ENCODE results near the gene CCDC116.
"Not testable (repeated sequence)": the region's sequence is repeated elsewhere in the genome, so short reads cannot be mapped to it uniquely, and the experiment has no call there.

Gene CCDC116

GRCh38 chr22:21632237-21632895 is at the start of gene CCDC116:
Gene CCDC116, plus strand, starts transcription at chr22:21632760. Its CDS starts 422 bp downstream, at chr22:21633182.
- DNase-seq = peak; percentile 83

- no peak for DNase-seq
Observed at GRCh38 chr22:21582801-21583740, 49.5 kb upstream of the CCDC116 start.

- no peak for DNase-seq
Observed at GRCh38 chr22:21585389-21585788, 47.2 kb upstream of the CCDC116 start.

DNA sequence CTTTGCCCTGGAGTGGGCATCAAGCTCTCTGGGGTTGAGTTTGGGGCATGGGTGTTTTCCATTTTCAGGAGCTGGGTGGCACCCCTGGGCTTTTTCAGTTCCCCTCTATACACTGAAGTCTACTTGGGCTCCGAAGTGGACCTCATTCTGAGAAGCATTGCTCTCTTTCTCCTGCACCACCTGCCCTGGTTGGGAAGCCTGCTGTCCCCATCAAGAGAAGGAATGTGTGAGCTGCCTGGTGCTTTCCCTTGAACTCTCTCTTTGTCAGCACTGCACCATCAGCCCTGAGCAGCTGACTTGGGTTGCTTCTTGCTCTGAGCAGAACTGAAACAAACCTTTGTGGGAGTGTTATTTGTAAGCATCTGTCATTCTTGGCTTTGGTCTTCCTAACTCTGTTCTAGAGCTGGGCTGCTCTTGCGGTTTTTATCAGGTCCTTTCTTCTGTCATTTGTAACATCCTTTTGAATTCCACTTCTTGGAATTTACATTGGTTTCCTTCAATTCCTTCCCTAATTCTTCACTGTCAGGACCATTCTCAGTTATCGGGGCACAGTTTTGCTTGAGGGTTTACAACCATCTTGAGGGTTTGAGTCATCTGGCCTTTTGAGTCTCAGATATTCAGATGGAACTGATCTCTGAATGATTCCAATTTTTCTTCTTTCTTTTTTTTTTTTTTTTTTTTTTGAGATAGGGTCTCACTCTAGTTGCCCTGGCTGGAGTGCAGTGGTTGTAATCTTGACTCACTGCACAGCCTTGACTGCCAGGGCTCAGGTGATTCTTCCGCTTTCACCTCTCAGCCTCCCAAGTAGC is 44.6 kb upstream of the CCDC116 start:
- peak; percentile 66 for DNase-seq

DNA sequence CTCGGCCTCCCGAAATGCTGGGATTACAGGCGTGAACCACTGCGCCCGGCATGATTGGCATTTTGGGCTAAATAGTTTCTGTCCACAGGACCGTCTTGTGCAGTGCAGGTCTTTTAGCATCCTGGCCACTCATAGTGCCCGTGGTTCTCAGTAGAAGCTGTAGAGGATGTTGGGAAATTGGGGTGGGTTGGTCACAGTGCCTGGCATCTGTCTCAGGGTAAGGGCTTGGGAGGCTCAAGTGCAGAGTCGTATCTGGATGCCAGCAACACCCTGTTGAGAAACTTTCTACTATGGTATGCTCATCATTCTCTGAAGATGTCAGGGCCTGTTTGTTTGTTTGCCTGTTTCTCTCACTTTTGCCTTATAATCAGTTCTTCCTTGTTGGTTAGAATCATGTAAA is 43.2 kb upstream of the CCDC116 start:
- DNase-seq = no peak

- no peak for DNase-seq
Observed at GRCh38 chr22:21590809-21591641, 41.5 kb upstream of the CCDC116 start.

GRCh38 chr22:21591695-21592094 is 40.9 kb upstream of the CCDC116 start:
- no peak for DNase-seq

DNA sequence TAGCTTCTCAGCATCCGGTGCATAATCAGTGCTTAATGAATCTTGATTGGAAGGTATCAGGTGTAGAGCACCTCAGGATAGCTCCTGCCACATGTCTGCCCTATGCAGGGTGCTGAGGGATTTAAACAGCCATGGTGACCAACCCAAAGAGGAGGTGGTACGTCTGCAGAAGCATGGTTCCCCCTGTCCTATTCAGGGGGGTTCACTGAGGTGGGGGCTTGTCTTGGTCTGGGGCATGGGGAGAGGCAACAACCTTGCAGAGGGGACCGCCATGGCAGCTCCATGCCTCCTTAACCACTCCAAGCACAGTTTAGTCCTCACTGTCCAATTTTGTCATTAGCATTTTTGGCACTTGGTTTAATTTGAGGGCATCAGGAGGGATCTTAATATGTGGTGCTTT is 40.1 kb upstream of the CCDC116 start:
- DNase-seq = no peak

DNA sequence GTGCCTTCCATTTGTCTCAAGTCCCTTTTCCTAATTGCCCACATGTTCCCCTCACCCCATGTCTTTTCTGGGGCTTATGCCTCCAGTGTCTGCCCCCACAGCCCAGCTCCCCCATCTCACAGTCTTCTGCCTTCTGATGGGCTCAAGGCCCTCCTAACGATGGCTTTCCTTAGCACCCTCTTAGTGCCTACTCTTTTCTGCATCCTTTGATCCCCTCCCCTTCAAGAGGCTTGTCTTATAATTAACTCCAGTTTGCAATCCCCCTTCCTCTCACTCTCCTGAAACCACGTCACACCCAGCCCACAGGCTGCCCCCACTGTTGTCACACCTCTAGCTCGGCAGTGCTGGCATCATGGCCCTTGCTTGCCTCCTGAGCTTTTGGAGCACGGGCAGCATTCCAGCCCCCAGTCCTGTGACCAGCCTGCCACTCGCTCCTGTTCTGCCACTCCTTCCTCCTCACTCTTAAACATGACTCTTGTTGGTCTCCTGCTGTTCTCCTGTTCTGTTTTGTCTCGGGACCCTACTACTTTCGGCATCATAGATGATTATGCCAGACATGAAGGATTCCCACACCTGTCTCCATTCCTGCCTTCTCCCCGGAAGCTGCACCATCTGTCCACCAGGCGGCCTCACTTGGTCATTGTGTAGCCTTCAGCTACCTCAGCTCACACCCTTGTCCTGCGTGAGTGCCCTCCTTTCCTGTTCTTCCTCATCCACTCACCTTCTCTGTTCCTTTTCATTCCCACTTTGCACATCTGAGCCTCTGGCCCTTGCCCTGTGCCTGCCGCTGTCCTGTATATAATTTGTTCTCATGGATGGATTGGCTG is 38.9 kb upstream of the CCDC116 start:
- DNase-seq = no peak

- DNase-seq = no peak
Observed at GRCh38 chr22:21594865-21595452, 37.6 kb upstream of the CCDC116 start.

DNA sequence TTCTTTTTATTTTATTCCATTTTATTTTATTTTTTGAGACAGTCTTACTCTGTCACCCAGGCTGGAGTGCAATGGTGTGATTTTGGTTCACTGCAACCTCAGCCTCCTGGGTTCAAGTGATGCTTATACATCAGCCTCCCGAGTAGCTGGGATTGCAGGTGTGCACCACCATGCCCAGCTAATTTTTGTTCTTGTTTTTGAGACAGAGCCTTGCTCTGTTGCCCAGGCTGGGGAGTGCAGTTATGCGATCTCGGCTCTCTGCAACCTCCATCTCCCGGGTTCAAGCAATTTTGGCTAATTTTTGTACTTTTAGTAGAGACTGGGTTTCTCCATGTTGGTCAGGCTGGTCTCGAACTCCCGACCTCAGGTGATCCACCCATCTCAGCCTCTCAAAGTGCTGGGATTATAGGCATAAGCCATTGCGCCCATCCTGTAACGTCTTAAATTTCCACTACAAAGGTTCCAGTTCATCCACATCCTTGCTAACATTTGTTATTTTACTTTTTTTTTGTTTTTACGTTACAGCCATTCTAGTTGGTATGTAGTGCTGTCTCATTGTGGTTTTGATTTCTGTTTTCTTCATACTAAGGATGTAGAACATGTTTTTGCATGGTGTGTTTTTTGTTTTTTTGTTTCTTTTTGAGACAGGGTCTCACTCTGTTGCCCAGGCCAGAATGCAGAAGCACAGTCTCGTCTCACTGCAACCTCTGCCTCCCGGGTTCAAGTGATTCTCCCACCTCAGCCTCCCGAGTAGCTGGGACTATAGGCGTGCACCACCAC is 36.0 kb upstream of the CCDC116 start:
- DNase-seq = not testable (repeated sequence)

- no peak for DNase-seq
Observed at GRCh38 chr22:21598302-21598701, 34.3 kb upstream of the CCDC116 start.

GRCh38 chr22:21599053-21599893 is 33.3 kb upstream of the CCDC116 start:
- DNase-seq = no peak

DNA sequence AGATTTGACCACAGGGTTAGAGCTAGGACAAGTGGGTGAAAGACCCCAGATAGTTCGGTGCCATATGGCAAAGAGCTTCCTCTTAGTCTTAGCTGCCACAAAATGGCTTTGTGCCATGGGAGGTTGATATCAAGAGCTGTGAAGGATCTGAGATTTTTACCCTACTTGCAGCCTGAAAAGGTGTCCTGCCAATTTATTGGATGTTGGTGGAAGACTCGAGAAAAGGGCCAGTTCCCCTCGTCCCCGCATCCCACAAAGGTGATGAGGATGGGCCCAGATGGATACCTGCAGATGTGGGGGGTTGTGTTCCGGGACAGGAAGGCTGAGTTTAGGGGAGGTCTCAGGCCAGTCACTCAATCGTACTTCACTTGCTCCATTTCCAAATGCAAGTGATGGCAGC is 30.0 kb upstream of the CCDC116 start:
- DNase-seq = no peak

DNA sequence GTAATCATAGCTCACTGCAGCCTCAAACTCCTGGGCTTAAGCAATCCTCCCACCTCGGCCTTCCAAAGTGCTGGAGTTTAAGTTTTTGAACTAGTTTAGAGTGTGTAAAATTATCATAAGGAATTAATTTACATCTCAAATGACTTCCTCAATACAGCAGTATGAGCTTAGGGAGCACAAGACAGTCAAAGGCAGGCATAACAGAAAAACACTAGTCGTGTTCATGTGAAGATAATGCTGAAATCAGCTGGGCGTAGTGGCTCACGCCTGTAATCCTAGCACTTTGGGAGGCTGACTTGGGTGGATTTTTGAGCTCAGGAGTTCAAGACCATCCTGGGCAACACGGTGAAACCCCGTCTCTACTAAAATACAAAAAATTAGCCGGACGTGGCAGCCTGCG is 28.6 kb upstream of the CCDC116 start:
- no peak for DNase-seq

GRCh38 chr22:21605887-21606564 is 26.5 kb upstream of the CCDC116 start:
- DNase-seq = no peak

DNA sequence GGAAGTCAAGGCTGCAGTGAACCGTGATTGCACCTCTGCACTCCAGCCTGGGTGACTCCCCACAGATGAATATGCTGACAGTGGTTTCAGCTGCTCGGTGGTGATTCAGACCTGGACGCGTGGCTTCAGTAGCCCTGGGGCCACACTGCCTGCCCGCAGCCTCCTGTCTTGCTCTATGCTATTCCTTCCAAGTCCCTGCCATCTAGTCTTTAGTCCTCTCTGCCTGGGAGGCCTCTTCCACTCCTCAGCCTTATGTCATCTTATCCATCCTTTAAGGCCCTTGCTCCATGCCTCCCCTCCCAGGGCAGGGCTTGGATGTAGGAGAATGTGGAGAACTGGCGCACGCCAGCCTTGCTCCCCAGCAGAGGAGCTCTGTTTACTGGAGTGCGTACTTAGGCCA is 25.8 kb upstream of the CCDC116 start:
- DNase-seq = no peak

DNA sequence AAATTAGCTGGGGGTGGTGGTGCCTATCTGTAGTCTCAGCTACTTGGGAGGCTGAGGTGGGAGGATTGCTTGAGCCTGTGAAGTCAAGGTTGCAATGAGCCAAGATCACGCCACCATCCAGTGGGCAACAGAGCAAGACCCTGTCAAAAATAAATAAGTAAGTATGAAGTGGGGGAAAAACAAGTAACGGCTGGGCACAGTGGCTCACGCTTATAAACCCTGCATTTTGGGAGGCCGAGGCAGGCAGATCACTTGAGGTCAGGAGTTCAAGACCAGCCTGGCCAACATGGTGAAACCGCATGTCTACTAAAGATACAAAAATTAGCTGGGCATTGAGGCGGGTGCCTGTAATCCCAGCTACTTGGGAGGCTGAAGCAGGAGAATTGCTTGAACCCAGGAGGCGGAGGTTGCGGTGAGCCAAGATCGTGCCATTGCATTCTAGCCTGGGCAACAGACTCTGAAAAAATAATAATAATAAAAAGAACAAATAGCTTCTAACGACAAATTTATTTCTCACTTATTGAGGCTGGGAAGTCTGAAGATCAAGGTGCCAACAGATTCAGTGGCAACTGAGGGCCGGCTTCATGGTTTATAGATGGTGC is 22.9 kb upstream of the CCDC116 start:
- DNase-seq = not testable (repeated sequence)

All from stimulated activated CD8-positive, alpha-beta memory T cell treated with anti-CD3 and anti-CD28 coated beads, Interleukin-4, amount 100 ng/mL, for 48 hours (primary cell).